GM23338 (cell line): ENCODE data around the gene UBE2I. TPM values are rescaled to one million over a fixed set of nuclear protein-coding genes. Genes with fewer than 3 reads are reported as not detected.

Experiments used
- ATAC-seq: fragments of 200-7000 bp; cut with Tn5 transposase; 3 replicates; pipeline ENCODE4 v1.9.1; 2020
- DNase-seq: peaks from one replicate; pipeline ENCODE4 v3.0.0-alpha.2; 2015; ENCODE audit warnings: low spot score
- H2AFZ ChIP-seq: fragments of 200-600 bp; sonication (generic); 2 replicates; pipeline ENCODE4 v1.8.0; 2016; ENCODE audit warnings: antibody characterized with exemption, mild to moderate bottlenecking, moderate library complexity
- H3F3A ChIP-seq: fragments of 200-600 bp; sonication (generic); replicated peaks from 2 replicates; pipeline ENCODE4 v1.8.0; 2017; ENCODE audit warnings: antibody characterized with exemption, mixed run types, low read depth
- H3K27ac ChIP-seq: fragments of 200-600 bp; sonication (generic); 2 replicates; pipeline ENCODE4 v1.6.1; 2016; ENCODE audit warnings: low read depth
- H3K27me3 ChIP-seq: fragments of 200-600 bp; sonication (generic); 2 replicates; pipeline ENCODE4 v1.8.0; 2016; ENCODE audit warnings: mild to moderate bottlenecking, mixed run types, moderate library complexity; ENCODE audit not compliant: insufficient read depth
- H3K36me3 ChIP-seq: fragments of 200-600 bp; sonication (generic); 2 replicates; pipeline ENCODE4 v1.8.0; 2016; ENCODE audit warnings: mild to moderate bottlenecking; ENCODE audit not compliant: insufficient read depth
- H3K4me1 ChIP-seq: fragments of 200-600 bp; sonication (generic); 2 replicates; pipeline ENCODE4 v1.8.0; 2016; ENCODE audit warnings: mild to moderate bottlenecking, moderate library complexity; ENCODE audit not compliant: insufficient read depth
- H3K4me2 ChIP-seq: fragments of 200-600 bp; sonication (generic); 2 replicates; pipeline ENCODE4 v1.7.1; 2017; ENCODE audit warnings: mixed run types
- H3K4me3 ChIP-seq: fragments of 200-600 bp; sonication (generic); 2 replicates; pipeline ENCODE4 v1.6.1; 2016; ENCODE audit warnings: mixed run types
- H3K79me2 ChIP-seq: fragments of 200-600 bp; sonication (generic); replicated peaks from 2 replicates; pipeline ENCODE4 v1.8.0; 2017; ENCODE audit warnings: mild to moderate bottlenecking; ENCODE audit not compliant: insufficient read depth
- H3K9me2 ChIP-seq: fragments of 200-600 bp; sonication (generic); 2 replicates; pipeline ENCODE4 v1.8.0; 2017; ENCODE audit not compliant: insufficient read depth
- H4K20me1 ChIP-seq: fragments of 200-600 bp; sonication (generic); replicated peaks from 2 replicates; pipeline ENCODE4 v1.8.0; 2017; ENCODE audit warnings: mild to moderate bottlenecking; ENCODE audit not compliant: insufficient read depth
- H3K27ac Mint-ChIP-seq: 2 replicates; pipeline ENCODE4 v1.8.0; 2020; ENCODE audit warnings: inconsistent platforms, mild to moderate bottlenecking, moderate library complexity, mixed read lengths
- H3K27me3 Mint-ChIP-seq: 3 replicates; pipeline ENCODE4 v1.8.0; 2022; ENCODE audit warnings: low read depth, mild to moderate bottlenecking, moderate library complexity, mixed read lengths, inconsistent platforms; ENCODE audit not compliant: insufficient read depth, poor library complexity
- H3K36me3 Mint-ChIP-seq: 3 replicates; pipeline ENCODE4 v1.8.0; 2021; ENCODE audit warnings: low read depth, mild to moderate bottlenecking, inconsistent platforms, moderate library complexity, mixed read lengths
- H3K4me1 Mint-ChIP-seq: 3 replicates; pipeline ENCODE4 v1.8.0; 2020; ENCODE audit warnings: mild to moderate bottlenecking, inconsistent platforms, mixed read lengths
- H3K4me3 Mint-ChIP-seq: 3 replicates; pipeline ENCODE4 v1.8.0; 2021; ENCODE audit warnings: moderate library complexity, mild to moderate bottlenecking, inconsistent platforms, mixed read lengths
- H3K9me3 Mint-ChIP-seq: 3 replicates; pipeline ENCODE4 v1.8.0; 2020; ENCODE audit warnings: moderate library complexity, mild to moderate bottlenecking, inconsistent platforms, mixed read lengths
- CREB1 ChIP-seq: fragments of 250-450 bp; sonication (Bioruptor Pico); IDR thresholded peaks from 2 replicates; pipeline ENCODE4 v1.5.0; 2020; ENCODE audit warnings: low read depth, mild to moderate bottlenecking, moderate library complexity
- EZH2 ChIP-seq: fragments of 200-600 bp; sonication (generic); IDR thresholded peaks from one replicate; pipeline ENCODE4 v1.8.0; 2017; ENCODE audit warnings: antibody characterized with exemption, mild to moderate bottlenecking, low read depth; ENCODE audit not compliant: unreplicated experiment
- EZH2phosphoT487 ChIP-seq: fragments of 200-600 bp; sonication (generic); IDR thresholded peaks from one replicate; pipeline ENCODE4 v1.8.1; 2018; ENCODE audit warnings: antibody characterized with exemption; ENCODE audit not compliant: unreplicated experiment
- JUNB ChIP-seq: IDR thresholded peaks from one replicate; pipeline ENCODE4 v1.6.1; 2016; ENCODE audit warnings: antibody characterized with exemption; ENCODE audit not compliant: unreplicated experiment
- NANOG ChIP-seq: IDR thresholded peaks from 2 replicates; pipeline ENCODE4 v1.6.1; 2016; ENCODE audit warnings: antibody characterized with exemption, borderline replicate concordance
- POLR2AphosphoS5 ChIP-seq: IDR thresholded peaks from 2 replicates; pipeline ENCODE4 v1.6.1; 2016; ENCODE audit warnings: antibody characterized with exemption, low read depth
- STAT1 ChIP-seq: IDR thresholded peaks from one replicate; pipeline ENCODE4 v1.6.1; 2016; ENCODE audit warnings: antibody characterized with exemption; ENCODE audit not compliant: unreplicated experiment
- ZNF114 ChIP-seq: fragments of 250-450 bp; sonication (Bioruptor Pico); IDR thresholded peaks from 2 replicates; pipeline ENCODE4 v1.5.0; 2020; ENCODE audit warnings: mild to moderate bottlenecking, moderate library complexity
- ZNF331 ChIP-seq: fragments of 250-450 bp; sonication (Bioruptor Pico); IDR thresholded peaks from 2 replicates; pipeline ENCODE4 v1.5.0; 2020; ENCODE audit warnings: low read depth, mild to moderate bottlenecking, moderate library complexity
- polyA plus RNA-seq: library from polyadenylated mRNA; unstranded; fragments of >200 nt; fragmentation: Nextera tagmentation; extraction: Ambion mirVana; gene quantifications from 2 replicates; pipeline ENCODE4 v1.2.1, GENCODE V29; 2016
- total RNA-seq: library from RNA; depleted of rRNA; stranded (reverse); fragments of >200 nt; shearing (Covaris generic); gene quantifications from 2 replicates; pipeline ENCODE4 v1.2.3, GENCODE V29; 2014
- TF ChIP-seq, protein P1 (sequence below): IDR thresholded peaks from 2 replicates; pipeline ENCODE4 v1.6.1; 2016; ENCODE audit warnings: antibody characterized with exemption
- TF ChIP-seq, protein P2 (sequence below), 2 experiments: fragments of 200-600 bp in 1 of 2; sonication (generic) in 1 of 2; conservative IDR thresholded peaks; 2 replicates each; pipeline versions ENCODE4 v1.5.1 to v1.6.1; 2016 to 2017; ENCODE audit warnings: antibody characterized with exemption in 2 of 2, low read depth in 2 of 2, mild to moderate bottlenecking in 2 of 2, moderate library complexity in 1 of 2
- TF ChIP-seq, protein P3 (sequence below): fragments of 250-450 bp; sonication (Bioruptor Pico); IDR thresholded peaks from 2 replicates; pipeline ENCODE4 v1.5.0; 2020; ENCODE audit warnings: mild to moderate bottlenecking, moderate library complexity
- TF ChIP-seq, protein P4 (sequence below): IDR thresholded peaks from one replicate; pipeline ENCODE4 v1.6.1; 2018; ENCODE audit warnings: antibody characterized with exemption; ENCODE audit not compliant: unreplicated experiment

UBE2I gene
- total and polyA plus RNA-seq, 2 experiments from 2014 or later = 116 to 220 TPM

DNA sequence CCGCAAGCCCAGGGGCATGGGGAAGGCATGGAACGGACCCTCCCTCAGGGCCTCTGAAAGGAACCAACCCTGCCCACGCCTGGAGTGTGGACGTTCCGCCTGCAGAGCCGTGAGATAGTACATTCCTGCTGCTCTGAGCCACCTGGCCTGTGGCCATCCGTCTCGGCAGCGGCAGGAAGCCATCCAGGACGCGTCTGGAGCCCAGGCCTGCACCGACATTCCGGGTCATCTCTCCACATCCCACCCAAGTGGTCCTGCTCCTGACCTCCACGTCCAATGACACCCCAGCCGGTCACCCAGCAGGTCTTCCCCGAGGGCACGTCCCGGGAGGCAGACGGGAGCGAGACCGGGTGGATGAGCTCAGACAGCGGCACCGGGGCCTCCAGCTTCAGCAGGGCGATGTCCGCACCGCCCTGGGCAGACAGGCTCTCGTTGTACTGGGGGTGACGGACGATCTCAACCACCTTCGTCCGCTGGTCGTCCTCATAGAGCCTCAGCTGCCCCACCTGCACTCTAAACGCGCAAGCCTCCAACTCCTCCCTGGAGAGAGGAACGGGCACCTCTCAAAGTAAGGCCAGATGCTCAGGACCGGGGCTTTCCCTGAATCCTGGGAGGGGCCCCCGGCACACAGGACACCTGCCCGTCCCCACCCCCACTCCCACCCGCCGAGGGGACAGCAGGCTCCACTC is 21.3 kb upstream of the UBE2I start:
- Histone ChIP-seq H3K4me3 (no peak overlapping the region), H2AFZ (no peak overlapping the region), H4K20me1 (no peaks in the 10 kb centered on the region), H3K27ac (no peak overlapping the region), H3K4me1 (peaks cover 16% of the 10 kb centered on the region; the same call in 1 of the 2 replicates), H3F3A (no peaks in the 10 kb centered on the region), H3K27me3 (peaks cover 32% of the 10 kb centered on the region), H3K4me2 (no peak overlapping the region), H3K9me2 (no peaks in the 10 kb centered on the region), H3K36me3 (no peaks in the 10 kb centered on the region), H3K79me2 (no peaks in the 10 kb centered on the region)
- H3K36me3 Mint-ChIP-seq = no peaks in the 10 kb centered on the region
- H3K27me3 Mint-ChIP-seq = peaks cover 49% of the 10 kb centered on the region
- no peak for ATAC-seq
- no peak for DNase-seq
- peaks cover 33% of the 10 kb centered on the region for H3K4me1 Mint-ChIP-seq
- TF ChIP-seq EZH2 (no peak), ZNF114 (CRISPR knock-in tag) (no peak), POLR2AphosphoS5 (no peak), ZNF331 (CRISPR knock-in tag) (no peak), STAT1 (no peak), NANOG (no peak), EZH2phosphoT487 (no peak), JUNB (no peak), CREB1 (CRISPR knock-in tag) (no peak)
- TF ChIP-seq, protein P1, sequence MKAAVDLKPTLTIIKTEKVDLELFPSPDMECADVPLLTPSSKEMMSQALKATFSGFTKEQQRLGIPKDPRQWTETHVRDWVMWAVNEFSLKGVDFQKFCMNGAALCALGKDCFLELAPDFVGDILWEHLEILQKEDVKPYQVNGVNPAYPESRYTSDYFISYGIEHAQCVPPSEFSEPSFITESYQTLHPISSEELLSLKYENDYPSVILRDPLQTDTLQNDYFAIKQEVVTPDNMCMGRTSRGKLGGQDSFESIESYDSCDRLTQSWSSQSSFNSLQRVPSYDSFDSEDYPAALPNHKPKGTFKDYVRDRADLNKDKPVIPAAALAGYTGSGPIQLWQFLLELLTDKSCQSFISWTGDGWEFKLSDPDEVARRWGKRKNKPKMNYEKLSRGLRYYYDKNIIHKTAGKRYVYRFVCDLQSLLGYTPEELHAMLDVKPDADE = no peak
- TF ChIP-seq, protein P2, sequence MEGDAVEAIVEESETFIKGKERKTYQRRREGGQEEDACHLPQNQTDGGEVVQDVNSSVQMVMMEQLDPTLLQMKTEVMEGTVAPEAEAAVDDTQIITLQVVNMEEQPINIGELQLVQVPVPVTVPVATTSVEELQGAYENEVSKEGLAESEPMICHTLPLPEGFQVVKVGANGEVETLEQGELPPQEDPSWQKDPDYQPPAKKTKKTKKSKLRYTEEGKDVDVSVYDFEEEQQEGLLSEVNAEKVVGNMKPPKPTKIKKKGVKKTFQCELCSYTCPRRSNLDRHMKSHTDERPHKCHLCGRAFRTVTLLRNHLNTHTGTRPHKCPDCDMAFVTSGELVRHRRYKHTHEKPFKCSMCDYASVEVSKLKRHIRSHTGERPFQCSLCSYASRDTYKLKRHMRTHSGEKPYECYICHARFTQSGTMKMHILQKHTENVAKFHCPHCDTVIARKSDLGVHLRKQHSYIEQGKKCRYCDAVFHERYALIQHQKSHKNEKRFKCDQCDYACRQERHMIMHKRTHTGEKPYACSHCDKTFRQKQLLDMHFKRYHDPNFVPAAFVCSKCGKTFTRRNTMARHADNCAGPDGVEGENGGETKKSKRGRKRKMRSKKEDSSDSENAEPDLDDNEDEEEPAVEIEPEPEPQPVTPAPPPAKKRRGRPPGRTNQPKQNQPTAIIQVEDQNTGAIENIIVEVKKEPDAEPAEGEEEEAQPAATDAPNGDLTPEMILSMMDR (conservative IDR thresholded peaks at IDR 0.05; ENCODE audit: low read depth in 2 of 2) = no peak
- TF ChIP-seq, protein P3, sequence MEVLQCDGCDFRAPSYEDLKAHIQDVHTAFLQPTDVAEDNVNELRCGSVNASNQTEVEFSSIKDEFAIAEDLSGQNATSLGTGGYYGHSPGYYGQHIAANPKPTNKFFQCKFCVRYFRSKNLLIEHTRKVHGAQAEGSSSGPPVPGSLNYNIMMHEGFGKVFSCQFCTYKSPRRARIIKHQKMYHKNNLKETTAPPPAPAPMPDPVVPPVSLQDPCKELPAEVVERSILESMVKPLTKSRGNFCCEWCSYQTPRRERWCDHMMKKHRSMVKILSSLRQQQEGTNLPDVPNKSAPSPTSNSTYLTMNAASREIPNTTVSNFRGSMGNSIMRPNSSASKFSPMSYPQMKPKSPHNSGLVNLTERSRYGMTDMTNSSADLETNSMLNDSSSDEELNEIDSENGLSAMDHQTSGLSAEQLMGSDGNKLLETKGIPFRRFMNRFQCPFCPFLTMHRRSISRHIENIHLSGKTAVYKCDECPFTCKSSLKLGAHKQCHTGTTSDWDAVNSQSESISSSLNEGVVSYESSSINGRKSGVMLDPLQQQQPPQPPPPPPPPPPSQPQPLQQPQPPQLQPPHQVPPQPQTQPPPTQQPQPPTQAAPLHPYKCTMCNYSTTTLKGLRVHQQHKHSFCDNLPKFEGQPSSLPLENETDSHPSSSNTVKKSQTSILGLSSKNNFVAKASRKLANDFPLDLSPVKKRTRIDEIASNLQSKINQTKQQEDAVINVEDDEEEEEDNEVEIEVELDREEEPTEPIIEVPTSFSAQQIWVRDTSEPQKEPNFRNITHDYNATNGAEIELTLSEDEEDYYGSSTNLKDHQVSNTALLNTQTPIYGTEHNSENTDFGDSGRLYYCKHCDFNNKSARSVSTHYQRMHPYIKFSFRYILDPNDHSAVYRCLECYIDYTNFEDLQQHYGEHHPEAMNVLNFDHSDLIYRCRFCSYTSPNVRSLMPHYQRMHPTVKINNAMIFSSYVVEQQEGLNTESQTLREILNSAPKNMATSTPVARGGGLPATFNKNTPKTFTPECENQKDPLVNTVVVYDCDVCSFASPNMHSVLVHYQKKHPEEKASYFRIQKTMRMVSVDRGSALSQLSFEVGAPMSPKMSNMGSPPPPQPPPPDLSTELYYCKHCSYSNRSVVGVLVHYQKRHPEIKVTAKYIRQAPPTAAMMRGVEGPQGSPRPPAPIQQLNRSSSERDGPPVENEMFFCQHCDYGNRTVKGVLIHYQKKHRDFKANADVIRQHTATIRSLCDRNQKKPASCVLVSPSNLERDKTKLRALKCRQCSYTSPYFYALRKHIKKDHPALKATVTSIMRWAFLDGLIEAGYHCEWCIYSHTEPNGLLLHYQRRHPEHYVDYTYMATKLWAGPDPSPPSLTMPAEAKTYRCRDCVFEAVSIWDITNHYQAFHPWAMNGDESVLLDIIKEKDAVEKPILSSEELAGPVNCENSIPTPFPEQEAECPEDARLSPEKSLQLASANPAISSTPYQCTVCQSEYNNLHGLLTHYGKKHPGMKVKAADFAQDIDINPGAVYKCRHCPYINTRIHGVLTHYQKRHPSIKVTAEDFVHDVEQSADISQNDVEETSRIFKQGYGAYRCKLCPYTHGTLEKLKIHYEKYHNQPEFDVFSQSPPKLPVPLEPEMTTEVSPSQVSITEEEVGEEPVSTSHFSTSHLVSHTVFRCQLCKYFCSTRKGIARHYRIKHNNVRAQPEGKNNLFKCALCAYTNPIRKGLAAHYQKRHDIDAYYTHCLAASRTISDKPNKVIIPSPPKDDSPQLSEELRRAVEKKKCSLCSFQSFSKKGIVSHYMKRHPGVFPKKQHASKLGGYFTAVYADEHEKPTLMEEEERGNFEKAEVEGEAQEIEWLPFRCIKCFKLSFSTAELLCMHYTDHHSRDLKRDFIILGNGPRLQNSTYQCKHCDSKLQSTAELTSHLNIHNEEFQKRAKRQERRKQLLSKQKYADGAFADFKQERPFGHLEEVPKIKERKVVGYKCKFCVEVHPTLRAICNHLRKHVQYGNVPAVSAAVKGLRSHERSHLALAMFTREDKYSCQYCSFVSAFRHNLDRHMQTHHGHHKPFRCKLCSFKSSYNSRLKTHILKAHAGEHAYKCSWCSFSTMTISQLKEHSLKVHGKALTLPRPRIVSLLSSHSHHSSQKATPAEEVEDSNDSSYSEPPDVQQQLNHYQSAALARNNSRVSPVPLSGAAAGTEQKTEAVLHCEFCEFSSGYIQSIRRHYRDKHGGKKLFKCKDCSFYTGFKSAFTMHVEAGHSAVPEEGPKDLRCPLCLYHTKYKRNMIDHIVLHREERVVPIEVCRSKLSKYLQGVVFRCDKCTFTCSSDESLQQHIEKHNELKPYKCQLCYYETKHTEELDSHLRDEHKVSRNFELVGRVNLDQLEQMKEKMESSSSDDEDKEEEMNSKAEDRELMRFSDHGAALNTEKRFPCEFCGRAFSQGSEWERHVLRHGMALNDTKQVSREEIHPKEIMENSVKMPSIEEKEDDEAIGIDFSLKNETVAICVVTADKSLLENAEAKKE (CRISPR knock-in tag) = no peak
- TF ChIP-seq, protein P4, sequence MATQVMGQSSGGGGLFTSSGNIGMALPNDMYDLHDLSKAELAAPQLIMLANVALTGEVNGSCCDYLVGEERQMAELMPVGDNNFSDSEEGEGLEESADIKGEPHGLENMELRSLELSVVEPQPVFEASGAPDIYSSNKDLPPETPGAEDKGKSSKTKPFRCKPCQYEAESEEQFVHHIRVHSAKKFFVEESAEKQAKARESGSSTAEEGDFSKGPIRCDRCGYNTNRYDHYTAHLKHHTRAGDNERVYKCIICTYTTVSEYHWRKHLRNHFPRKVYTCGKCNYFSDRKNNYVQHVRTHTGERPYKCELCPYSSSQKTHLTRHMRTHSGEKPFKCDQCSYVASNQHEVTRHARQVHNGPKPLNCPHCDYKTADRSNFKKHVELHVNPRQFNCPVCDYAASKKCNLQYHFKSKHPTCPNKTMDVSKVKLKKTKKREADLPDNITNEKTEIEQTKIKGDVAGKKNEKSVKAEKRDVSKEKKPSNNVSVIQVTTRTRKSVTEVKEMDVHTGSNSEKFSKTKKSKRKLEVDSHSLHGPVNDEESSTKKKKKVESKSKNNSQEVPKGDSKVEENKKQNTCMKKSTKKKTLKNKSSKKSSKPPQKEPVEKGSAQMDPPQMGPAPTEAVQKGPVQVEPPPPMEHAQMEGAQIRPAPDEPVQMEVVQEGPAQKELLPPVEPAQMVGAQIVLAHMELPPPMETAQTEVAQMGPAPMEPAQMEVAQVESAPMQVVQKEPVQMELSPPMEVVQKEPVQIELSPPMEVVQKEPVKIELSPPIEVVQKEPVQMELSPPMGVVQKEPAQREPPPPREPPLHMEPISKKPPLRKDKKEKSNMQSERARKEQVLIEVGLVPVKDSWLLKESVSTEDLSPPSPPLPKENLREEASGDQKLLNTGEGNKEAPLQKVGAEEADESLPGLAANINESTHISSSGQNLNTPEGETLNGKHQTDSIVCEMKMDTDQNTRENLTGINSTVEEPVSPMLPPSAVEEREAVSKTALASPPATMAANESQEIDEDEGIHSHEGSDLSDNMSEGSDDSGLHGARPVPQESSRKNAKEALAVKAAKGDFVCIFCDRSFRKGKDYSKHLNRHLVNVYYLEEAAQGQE = no peak
- peak overlapping the region; percentile 17; the same call in 1 of the 3 replicates for H3K4me3 Mint-ChIP-seq
- H3K27ac Mint-ChIP-seq = no peak overlapping the region
- no peaks in the 10 kb centered on the region for H3K9me3 Mint-ChIP-seq
